Measurements from ENCODE around the gene DAP. TPM values are rescaled to one million over a fixed set of nuclear protein-coding genes. Genes with fewer than 3 reads are reported as not detected.

The DAP gene
- total and polyA plus RNA-seq, 2 experiments from 2014 or later, result 35.7 to 37.6 TPM

DNA sequence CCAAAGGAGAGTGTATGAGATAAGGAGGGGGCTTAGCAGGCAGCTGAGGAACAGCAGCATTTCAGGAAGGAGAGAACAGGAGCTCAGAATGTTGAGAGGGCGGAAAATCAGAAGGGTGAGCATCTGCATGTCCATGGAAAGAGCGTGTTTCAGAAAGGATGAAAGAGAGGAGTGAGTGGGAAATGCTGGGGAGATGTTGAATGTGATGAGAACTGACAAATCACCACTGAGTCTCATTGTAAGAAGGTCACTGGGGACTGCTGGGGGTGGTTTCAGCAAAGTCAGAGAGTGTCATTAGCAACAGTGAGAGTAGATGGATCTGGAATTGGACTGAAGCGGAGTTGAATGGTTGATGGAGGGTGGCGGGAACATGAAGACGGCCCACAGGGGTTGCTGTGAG is 131.4 kb downstream of the DAP start (continued):
- TF ChIP-seq, protein P1, sequence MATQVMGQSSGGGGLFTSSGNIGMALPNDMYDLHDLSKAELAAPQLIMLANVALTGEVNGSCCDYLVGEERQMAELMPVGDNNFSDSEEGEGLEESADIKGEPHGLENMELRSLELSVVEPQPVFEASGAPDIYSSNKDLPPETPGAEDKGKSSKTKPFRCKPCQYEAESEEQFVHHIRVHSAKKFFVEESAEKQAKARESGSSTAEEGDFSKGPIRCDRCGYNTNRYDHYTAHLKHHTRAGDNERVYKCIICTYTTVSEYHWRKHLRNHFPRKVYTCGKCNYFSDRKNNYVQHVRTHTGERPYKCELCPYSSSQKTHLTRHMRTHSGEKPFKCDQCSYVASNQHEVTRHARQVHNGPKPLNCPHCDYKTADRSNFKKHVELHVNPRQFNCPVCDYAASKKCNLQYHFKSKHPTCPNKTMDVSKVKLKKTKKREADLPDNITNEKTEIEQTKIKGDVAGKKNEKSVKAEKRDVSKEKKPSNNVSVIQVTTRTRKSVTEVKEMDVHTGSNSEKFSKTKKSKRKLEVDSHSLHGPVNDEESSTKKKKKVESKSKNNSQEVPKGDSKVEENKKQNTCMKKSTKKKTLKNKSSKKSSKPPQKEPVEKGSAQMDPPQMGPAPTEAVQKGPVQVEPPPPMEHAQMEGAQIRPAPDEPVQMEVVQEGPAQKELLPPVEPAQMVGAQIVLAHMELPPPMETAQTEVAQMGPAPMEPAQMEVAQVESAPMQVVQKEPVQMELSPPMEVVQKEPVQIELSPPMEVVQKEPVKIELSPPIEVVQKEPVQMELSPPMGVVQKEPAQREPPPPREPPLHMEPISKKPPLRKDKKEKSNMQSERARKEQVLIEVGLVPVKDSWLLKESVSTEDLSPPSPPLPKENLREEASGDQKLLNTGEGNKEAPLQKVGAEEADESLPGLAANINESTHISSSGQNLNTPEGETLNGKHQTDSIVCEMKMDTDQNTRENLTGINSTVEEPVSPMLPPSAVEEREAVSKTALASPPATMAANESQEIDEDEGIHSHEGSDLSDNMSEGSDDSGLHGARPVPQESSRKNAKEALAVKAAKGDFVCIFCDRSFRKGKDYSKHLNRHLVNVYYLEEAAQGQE (IDR thresholded peaks at IDR 0.05; ENCODE audit: unreplicated experiment), result no peak
- TF ChIP-seq CREB1 (CRISPR knock-in tag; IDR thresholded peaks at IDR 0.05; ENCODE audit: low read depth), result no peak
- no peak for TF ChIP-seq STAT1 (IDR thresholded peaks at IDR 0.05; ENCODE audit: unreplicated experiment)
- no peak for TF ChIP-seq CTCF (conservative IDR thresholded peaks at IDR 0.05; ENCODE audit: low read depth in 2 of 2)
- TF ChIP-seq JUNB (IDR thresholded peaks at IDR 0.05; ENCODE audit: unreplicated experiment), result no peak

Small RNAs within 50 kb of the gene (small RNA-seq; reads per million reads assigned to genes)
- not detected for gene AC012629.4 (ENCODE audit: low replicate concordance)

Other genes starting within 250 kb of the DAP start
- 13.0 and 15.4 TPM in 2 replicates for gene ANKRD33B, start 197.2 kb downstream of the DAP start, total RNA-seq (2014; rRNA removed; shearing (Covaris generic))
- 2.7 and 2.9 TPM in 2 replicates for gene ANKRD33B, start 197.2 kb downstream of the DAP start, polyA plus RNA-seq (2016; fragmentation: Nextera tagmentation; extraction: Ambion mirVana)